HG02759 (cell line): Measurements from ENCODE around the gene CSF1.
"Not testable (repeated sequence)": the region's sequence is repeated elsewhere in the genome, so short reads cannot be mapped to it uniquely, and the experiment has no call there.

ENCODE experiments used
- ATAC-seq: cut with Tn5 transposase; IDR thresholded peaks from one replicate; pipeline ENCODE4 v1.9.1; 2021; ENCODE audit warnings: mild to moderate bottlenecking, moderate library complexity; ENCODE audit not compliant: unreplicated experiment

CSF1 gene

DNA sequence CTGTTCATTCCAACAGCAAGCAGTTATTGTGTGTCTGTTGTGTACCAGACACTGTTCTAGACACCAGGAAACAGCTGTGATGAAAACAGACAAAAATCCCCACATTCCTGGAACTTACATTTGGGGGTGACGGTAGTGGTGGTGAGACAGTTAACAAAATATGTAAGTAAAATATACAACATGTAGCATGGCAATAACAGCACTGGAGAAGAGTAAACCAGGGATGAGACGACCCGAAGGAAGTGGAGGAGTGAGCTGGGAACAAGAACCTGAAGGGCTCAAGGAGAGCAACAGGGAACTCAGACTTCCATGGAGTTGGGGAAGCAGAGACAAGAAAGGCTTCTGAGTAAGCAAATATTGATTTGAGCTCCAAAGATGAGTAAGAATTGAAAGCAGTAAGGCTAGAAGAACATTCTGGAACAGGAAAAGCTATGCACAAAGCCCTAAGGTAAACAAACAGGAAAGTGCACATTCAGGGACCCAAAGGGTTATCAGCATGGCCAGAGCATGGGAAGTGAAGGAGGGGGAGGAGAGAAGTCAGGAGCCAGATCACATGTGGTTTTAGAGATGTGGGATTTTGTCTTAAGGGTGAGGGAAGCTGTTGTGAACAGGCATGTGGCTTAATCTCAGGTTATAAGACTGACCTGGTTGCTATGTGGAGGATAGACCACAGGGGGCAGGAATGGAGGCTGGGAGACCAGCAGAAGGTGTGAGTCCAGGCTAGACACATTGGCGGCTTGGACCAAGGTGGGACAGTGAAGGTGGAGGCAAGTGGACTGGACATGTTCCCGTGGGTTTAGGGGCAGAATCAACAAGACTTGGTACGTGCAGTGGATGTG, 7.3 kb downstream of the CSF1 start:
- ATAC-seq, result no peak

- no peak for ATAC-seq
Measured at GRCh38 chr1:109918671-109919070, 8.0 kb downstream of the CSF1 start.

DNA sequence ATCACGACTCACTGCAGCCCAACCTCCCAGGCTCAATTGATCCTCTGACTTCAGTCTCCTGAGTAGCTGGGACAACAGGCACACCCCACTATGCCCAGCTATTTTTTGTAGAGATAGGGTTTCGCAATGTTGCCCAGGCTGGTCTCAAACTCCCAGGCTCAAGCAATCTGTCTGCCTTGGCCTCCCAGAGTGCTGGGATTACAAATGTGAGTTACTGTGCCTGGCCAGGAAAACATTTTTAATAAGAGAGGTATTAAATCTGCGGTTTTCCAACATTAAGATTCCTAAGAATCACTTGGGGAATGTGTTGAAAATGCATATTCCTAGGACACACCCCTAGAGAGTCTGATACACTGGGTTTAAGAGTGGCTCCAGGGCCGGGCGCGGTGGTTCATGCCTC, 8.7 kb downstream of the CSF1 start:
- ATAC-seq, result no peak

GRCh38 chr1:109920391-109920790, 9.7 kb downstream of the CSF1 start:
- not testable (repeated sequence) for ATAC-seq

DNA sequence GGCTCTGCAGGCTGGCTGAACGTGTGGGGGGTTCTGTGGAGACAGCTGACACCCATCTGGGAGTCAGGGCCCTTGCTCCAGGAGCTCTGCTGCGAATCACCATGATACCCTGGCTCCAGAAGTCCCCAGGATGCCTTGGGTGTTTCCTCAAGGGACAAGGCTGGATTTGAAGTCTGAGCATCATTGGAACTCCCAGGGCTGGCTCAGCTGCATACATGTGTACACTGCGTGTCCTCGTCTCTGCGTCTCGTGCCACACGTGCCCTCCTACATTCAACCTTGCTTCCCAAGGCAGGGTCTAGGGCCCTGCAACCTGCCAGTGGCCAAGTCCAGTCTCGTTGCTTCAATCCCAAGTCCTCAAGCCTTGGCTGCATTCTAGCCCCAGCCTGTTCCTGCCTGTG, 11.7 kb downstream of the CSF1 start:
- no peak for ATAC-seq

- no peak for ATAC-seq
Measured at GRCh38 chr1:109923131-109923945, 12.7 kb downstream of the CSF1 start.

- no peak for ATAC-seq
Measured at GRCh38 chr1:109923946-109924275, 13.3 kb downstream of the CSF1 start.

GRCh38 chr1:109924316-109924715, 13.7 kb downstream of the CSF1 start:
- ATAC-seq, result no peak

- ATAC-seq, result no peak
Measured at GRCh38 chr1:109925159-109925990, 14.7 kb downstream of the CSF1 start.

- no peak for ATAC-seq
Measured at GRCh38 chr1:109926662-109927300, 16.1 kb downstream of the CSF1 start.

- no peak for ATAC-seq
Measured at GRCh38 chr1:109927356-109927755, 16.7 kb downstream of the CSF1 start.

GRCh38 chr1:109927911-109928321, 17.3 kb downstream of the CSF1 start:
- no peak for ATAC-seq

DNA sequence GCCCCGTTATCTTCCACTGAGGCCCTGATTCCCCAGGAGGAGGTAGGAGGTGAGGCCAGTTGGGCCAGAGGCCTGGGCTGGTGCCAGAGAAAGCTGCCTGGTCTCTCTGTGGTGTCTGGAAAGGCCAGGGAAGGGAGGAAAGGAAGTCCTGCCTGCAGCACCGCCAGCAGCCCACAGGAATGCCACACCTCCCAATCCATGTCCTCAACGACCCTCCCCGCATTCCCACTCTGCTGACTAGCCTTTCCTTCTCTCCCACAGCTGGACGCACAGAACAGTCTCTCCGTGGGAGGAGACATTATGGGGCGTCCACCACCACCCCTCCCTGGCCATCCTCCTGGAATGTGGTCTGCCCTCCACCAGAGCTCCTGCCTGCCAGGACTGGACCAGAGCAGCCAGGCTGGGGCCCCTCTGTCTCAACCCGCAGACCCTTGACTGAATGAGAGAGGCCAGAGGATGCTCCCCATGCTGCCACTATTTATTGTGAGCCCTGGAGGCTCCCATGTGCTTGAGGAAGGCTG, 18.0 kb downstream of the CSF1 start:
- no peak for ATAC-seq

GRCh38 chr1:109929170-109929569, 18.5 kb downstream of the CSF1 start:
- ATAC-seq, result no peak

- ATAC-seq, result no peak
Measured at GRCh38 chr1:109929588-109930251, 19.1 kb downstream of the CSF1 start.

- ATAC-seq, result no peak
Measured at GRCh38 chr1:109930252-109930993, 19.8 kb downstream of the CSF1 start.

- no peak for ATAC-seq
Measured at GRCh38 chr1:109931189-109931731, 20.6 kb downstream of the CSF1 start.

DNA sequence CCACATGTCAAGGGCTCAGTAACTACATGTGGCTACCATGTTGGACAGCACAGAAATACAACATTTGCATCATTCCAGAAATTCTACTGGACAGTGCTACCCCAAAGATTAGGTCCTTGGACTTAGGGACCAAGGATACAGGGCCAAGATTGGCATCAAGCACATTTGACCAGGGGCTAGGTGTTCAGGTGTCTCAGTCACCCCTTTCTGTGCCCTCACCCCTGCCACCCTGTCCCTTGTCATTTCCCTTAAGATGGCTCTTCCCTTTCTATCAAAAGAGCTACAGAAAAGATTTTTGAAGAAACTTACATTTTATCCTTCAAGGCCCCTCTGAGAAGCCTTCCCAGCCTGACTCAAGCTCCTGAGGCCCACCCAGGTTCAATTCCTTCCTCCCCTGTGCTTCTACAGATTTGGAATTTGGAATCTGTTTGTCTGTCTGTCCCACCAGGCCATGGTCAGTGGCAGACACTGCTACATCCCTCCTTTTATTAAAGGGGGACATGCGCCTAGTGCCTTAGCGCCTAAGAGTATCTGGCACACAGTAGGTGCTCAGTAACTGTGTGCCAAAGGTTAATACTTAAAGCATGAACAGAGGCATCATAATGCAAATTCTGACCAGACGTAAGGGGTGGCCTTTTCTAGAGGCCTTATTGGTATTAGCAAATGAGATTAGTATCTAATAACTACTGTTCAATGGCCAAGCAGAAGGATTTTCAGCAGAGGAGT, 21.4 kb downstream of the CSF1 start:
- no peak for ATAC-seq
